Testis (tissue), 2 donors: Measurements from ENCODE around the gene TBC1D4.

Source experiments
- POLR2A ChIP-seq: fragments of 450-650 bp; IDR thresholded peaks from one replicate; pipeline ENCODE4 v1.6.1; 2017; ENCODE audit warnings: antibody characterized with exemption, mild to moderate bottlenecking, moderate library complexity
- TF ChIP-seq, protein P1 (sequence below), 3 experiments: fragments of 450-650 bp in 2 of 3; fragments of 200-600 bp in 1 of 3; sonication (generic) in 1 of 3; IDR thresholded peaks; one replicate each; pipeline ENCODE4 v1.5.1; 2016 to 2019; ENCODE audit warnings: antibody characterized with exemption in 3 of 3, mild to moderate bottlenecking in 2 of 3, moderate library complexity in 1 of 3

GRCh38 chr13:75295201-75295600, 186.8 kb downstream of the TBC1D4 start:
- TF ChIP-seq, protein P1, sequence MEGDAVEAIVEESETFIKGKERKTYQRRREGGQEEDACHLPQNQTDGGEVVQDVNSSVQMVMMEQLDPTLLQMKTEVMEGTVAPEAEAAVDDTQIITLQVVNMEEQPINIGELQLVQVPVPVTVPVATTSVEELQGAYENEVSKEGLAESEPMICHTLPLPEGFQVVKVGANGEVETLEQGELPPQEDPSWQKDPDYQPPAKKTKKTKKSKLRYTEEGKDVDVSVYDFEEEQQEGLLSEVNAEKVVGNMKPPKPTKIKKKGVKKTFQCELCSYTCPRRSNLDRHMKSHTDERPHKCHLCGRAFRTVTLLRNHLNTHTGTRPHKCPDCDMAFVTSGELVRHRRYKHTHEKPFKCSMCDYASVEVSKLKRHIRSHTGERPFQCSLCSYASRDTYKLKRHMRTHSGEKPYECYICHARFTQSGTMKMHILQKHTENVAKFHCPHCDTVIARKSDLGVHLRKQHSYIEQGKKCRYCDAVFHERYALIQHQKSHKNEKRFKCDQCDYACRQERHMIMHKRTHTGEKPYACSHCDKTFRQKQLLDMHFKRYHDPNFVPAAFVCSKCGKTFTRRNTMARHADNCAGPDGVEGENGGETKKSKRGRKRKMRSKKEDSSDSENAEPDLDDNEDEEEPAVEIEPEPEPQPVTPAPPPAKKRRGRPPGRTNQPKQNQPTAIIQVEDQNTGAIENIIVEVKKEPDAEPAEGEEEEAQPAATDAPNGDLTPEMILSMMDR (IDR thresholded peaks at IDR 0.05), result no peak
- no peak for TF ChIP-seq POLR2A
